ENCODE data around the gene GRK6.

Gene GRK6

DNA sequence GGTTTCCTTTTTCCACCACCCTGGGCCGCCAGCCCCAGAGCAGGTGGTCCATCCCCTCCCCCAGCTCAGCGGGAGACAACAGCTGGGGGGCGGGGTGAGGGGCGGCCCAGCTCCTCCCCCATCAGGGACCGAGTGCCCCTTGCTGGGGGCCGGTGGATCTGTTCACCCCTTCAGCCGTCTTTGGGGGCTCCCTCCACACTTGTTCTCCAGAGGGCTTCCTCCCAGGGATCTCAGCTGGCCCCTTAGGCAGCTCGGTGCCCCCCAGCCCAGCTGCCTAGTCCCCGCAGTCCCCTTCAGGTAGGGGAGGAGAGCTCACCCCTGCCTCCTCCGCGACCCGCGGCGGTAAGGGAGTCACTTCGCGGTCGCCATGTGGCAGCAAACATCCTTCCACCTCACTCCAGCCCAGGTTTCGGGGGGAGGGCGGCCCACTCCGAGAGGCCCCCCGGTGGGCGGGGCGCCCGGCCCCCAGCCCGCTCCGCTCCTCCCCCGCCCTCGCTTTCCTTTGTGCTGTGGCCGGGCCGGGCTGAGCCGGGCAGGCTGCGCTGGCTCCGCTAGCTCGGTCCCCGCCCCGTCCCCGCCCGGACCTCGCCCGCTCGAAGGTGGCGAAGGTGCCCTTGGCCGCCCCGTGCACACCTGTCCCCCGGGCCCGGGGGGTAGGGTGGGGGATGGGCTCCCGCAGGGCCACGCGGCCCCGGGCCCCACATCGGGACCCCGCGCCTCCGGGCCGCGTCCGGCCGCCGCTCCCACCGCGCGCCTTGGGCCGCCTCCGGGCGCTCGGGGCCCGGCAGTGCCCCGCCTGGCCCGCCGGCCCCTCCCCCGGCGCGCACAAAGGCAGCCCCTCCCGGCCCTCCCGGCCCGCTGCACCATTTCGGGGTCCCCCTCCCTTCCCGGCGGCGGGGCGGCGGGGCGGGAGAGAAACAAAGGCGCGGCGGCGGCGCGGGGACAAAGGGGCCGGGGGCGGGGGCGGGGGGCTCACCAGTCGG lies 46.3 kb downstream of the GRK6 start:
- TF ChIP-seq, protein P1, sequence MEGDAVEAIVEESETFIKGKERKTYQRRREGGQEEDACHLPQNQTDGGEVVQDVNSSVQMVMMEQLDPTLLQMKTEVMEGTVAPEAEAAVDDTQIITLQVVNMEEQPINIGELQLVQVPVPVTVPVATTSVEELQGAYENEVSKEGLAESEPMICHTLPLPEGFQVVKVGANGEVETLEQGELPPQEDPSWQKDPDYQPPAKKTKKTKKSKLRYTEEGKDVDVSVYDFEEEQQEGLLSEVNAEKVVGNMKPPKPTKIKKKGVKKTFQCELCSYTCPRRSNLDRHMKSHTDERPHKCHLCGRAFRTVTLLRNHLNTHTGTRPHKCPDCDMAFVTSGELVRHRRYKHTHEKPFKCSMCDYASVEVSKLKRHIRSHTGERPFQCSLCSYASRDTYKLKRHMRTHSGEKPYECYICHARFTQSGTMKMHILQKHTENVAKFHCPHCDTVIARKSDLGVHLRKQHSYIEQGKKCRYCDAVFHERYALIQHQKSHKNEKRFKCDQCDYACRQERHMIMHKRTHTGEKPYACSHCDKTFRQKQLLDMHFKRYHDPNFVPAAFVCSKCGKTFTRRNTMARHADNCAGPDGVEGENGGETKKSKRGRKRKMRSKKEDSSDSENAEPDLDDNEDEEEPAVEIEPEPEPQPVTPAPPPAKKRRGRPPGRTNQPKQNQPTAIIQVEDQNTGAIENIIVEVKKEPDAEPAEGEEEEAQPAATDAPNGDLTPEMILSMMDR (IDR thresholded peaks at IDR 0.05; ENCODE audit: low read depth, low read length), result no peak
- no peak for DNase-seq (ENCODE audit: low read depth in 2 of 2)
- peak overlapping the region; percentile 89 to 91 for H3K4me3 ChIP-seq (replicated peaks in 1 of 2; ENCODE audit: low read depth in 2 of 2, low read length in 2 of 2)

DNA sequence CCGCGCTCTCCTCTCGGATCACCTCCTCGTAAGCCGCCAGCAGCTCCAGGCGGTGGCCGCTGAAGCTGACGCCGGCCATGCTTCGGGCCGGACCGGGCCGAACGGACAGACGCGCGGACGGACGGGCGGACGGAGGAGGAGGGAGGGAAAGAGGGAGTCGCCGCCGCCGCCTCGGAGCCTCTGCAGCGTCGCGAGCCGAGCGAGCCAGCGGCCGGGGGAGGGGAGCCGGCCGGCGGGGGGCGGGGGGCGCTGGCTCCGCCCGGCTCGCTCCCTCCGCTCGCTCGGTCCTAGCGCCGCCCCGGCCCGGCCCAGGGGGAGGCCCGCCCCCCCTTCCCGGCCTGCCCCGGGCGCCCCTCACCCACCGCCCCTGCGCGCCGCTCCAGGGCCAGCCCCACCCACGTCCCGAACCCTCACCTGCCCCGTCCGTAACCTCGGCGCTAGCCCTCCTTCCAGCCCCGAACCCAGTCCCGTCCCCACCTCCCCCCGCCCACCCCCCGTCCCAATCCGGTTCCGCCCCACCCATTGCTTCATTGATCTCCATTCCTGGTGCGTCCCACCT lies 47.0 kb downstream of the GRK6 start, which contains the start of gene DBN1:
DBN1 (minus strand) TSS at position 192 of the 559 bp plus-strand sequence; CDS start at position 79, 113 bp downstream.
- TF ChIP-seq, protein P1 (IDR thresholded peaks at IDR 0.05; ENCODE audit: low read depth, low read length), result no peak
- peak within 1 kb of the TSS; percentile 89 to 91 for H3K4me3 ChIP-seq (replicated peaks in 1 of 2; ENCODE audit: low read depth in 2 of 2, low read length in 2 of 2)
- peak; percentile 48 to 66 for DNase-seq (ENCODE audit: low read depth in 2 of 2)

DNA sequence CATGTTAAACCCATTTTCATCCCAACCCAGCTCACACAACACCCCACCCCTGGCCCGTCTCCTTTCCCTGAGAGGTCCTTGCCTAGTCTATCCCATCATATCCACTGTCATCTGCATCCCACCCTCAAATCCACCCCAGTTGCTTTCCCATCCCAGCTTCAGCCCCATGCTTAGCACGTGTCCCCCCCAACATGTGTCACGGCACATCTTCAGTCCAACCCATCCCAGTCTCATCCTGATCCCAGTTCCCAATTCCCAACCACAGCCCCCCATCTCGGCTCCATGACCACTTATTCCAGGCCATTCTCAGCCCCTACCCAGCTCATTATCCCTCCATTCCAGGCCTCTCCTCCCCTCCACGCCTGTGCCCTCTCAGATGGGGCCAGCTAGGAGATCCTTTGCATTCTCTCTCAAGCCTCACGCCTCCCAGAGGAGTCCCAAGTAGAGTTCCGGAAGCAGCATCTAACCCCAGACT lies 47.6 kb downstream of the GRK6 start:
- DNase-seq (ENCODE audit: low read depth in 2 of 2), result peak in 1 of 2 donors; percentile 32
- no peak overlapping the region for H3K4me3 ChIP-seq (replicated peaks in 1 of 2; ENCODE audit: low read depth in 2 of 2, low read length in 2 of 2)
- TF ChIP-seq, protein P1 (IDR thresholded peaks at IDR 0.05; ENCODE audit: low read depth, low read length), result no peak

DNA sequence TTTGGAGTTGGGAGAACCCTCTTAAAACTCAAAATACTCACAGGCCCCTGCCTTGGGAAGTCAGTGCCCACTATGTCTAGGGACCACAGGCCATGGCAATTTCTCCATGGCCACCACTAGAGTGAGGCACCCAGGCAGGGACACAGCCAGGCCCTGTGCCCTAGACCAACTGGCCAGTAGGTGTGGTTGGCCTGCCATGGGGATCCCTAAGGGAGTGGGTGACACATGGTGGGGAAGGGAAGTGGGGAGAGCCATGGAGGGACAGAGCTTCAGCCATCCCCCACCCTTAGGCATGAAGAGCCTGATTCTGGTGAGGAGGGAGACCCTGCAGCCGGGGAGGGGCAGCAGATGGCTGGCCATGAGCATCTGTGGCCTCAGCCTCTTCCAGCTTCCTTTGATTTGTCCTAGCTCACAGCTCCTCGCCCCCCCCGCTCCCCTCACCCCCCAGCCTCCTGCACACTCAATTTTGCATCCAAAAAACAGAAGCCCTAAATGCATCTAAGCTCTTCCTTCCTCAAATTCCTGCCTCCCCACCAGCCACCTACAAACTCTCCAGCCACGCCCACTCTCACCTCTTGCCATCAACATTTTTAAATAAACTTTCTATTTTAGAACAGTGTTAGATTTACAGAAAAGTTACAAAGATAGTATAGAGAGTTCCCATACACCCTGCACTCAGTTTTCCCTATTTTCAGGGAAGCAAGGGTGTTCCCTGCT lies 48.5 kb downstream of the GRK6 start:
- no peak for DNase-seq (ENCODE audit: low read depth in 2 of 2)
- no peak overlapping the region for H3K4me3 ChIP-seq (replicated peaks in 1 of 2; ENCODE audit: low read depth in 2 of 2, low read length in 2 of 2)
- TF ChIP-seq, protein P1 (IDR thresholded peaks at IDR 0.05; ENCODE audit: low read depth, low read length), result no peak

DNA sequence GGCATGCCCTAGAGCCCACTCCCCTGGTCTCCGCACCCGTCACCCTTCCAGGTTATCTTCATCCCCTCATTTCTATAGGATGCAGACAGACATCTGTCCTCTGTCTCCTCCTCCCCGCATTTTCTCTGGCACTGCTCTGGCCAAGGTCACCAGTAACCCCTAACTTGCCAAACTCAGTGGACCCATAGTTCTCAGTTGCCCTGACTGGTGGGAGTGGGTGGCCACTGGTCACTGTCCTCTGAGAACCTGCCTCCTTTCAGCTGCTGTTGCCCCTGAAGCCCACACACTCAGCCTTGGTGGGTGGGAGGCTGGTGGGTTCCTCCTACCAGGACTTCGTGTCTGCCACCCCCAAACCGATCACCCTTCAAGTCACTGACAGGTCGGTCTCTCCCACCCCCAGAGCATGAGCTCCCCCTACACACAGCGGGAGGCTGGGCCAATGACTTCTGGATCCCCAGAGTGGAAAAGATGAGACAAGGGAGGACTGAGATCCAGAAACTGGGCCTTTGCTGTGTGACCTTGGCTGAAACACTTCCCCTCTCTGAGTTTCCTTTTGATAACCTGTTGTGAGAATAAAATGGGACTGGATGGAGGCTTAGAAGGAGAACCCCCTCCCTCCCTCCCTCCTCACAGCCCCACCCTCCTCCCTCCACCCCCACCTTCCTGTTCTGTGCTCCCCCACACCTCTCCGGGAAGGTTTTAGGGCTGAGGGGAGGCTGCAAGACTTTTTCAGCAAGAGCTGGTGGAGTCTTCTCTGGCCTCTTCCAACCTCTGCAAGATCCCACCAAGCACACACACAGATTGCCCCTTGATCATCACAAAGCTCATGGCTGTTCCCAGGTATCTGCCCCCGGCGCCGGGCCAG lies 49.3 kb downstream of the GRK6 start:
- TF ChIP-seq, protein P1 (IDR thresholded peaks at IDR 0.05; ENCODE audit: low read depth, low read length), result no peak
- DNase-seq (ENCODE audit: low read depth in 2 of 2), result no peak
- H3K4me3 ChIP-seq (replicated peaks in 1 of 2; ENCODE audit: low read depth in 2 of 2, low read length in 2 of 2), result no peak overlapping the region

All from cardiac fibroblast (primary cell).